ENCODE measurements around the gene ADCYAP1R1.

ADCYAP1R1 gene

DNA sequence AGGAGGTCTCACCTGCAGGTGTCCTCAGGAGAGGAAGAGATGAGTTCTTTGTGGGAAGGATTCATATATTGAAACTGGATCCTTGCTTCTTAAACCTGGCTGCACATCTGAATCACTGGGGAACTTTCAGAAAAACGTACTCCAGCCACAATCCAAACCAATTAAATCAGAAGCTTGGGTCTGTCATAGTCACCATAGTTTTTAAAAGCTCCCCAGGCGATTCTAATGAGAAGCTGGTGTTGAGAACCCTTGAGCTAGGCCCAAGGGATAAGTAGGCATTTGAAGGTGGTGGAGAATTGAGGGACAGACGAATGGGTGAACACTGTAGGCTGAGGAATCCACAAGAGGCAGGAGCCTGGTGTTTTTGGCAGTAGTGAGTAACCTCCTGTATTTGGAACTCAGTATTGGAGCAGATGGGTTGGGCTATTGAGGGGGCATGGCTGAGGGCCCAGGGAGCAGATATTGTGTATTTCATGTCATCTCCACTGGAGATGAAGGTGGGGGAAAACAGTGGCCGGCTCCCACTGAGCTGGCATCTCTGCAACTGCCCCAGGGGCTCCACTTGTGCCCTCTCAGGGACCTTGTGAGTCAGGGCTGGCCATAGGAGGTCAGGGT is 14.5 kb downstream of the ADCYAP1R1 start:
- in situ Hi-C loops (cut with MboI; ENCODE audit: low sequenced_read_pairs): no loop called here

- in situ Hi-C loops (cut with MboI; ENCODE audit: low sequenced_read_pairs): no loop called here
Measured at GRCh38 chr7:31067491-31067890, 15.4 kb downstream of the ADCYAP1R1 start.

DNA sequence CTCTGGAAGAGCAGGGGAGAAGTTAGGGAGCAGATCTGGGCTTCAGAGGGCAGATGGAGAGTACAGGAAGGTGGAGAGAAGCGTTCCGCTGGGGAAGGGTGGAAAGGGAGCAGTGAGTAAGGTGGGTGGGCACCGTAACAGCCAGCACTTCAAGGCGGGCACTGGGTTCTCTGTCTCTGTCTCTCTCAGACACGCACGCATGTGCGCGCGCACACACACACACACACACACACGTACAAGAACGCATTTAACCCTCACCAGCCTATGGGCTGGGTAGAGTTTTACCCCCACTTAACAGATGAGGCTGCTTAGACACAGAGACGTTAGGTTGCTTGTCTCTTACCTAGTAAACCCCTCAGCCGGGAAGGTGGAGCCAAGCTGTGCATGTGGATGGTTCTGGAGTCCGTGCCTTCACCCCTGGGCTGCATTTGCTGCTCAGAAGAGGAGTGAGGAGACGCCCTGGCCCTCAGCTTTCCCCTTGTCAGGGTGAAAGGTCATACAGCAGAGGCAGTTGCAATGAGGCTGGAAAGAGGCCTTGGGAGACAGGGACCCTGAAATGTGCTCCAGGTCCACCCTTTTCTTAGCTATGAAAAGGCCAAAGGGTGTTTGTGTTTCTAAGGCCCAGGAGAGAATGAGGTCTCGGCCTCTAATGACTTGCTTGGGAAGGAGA is 16.0 kb downstream of the ADCYAP1R1 start:
- in situ Hi-C loops (cut with MboI; ENCODE audit: low sequenced_read_pairs): no loop called here

- in situ Hi-C loops (cut with MboI; ENCODE audit: low sequenced_read_pairs): no loop called here
Measured at GRCh38 chr7:31069860-31070555, 17.9 kb downstream of the ADCYAP1R1 start.

DNA sequence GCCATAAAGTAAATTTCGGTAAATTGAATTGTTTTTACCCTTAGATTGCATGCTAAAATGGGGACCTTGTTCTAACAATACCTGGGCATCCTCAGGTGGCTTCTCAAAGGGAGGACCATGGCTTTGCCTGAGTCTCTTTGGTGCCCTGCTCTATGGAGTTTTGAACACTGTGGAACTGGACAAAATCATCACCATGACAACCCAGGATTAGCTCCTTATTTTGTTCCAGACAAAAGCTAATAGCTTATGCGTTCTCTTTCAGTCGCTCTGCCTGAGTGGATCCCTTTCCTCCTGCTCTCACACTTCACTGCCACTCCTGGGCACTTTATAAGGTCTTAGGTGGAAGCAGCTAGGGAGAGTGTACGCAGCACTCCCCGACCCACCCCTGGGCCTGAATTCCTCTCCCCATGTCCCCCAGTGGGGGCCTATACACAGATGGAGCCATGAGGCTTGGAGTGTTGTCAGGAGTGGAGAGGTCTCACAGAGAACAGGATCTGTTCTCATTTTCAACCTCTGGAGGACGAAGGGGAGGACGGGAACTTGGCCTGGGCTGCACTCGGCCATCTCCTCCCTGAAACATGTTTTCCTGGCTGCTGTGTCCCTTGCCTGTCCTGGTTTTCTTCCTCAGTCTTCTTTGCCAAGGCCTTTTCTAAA is 19.0 kb downstream of the ADCYAP1R1 start:
- in situ Hi-C loops (cut with MboI; ENCODE audit: low sequenced_read_pairs): no loop called here

DNA sequence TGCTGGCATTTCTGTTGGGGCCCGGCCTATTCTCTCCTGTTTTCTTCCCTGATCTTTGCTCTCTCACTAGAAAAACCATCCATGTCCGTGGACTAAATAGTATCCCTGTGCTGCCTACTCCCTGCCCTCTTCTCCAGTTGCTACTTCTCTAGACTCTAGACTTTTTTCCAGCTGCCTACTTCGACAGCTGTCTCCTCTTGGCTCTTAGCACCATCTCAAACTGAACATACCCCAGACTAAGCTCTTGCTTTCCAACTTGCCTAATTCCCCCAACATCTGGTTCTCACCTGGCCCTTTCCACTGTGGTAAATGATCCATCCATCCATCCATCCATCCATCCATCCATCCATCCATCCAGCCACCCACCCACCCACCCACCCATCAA is 19.5 kb downstream of the ADCYAP1R1 start:
- in situ Hi-C loops (cut with MboI; ENCODE audit: low sequenced_read_pairs): no loop called here

DNA sequence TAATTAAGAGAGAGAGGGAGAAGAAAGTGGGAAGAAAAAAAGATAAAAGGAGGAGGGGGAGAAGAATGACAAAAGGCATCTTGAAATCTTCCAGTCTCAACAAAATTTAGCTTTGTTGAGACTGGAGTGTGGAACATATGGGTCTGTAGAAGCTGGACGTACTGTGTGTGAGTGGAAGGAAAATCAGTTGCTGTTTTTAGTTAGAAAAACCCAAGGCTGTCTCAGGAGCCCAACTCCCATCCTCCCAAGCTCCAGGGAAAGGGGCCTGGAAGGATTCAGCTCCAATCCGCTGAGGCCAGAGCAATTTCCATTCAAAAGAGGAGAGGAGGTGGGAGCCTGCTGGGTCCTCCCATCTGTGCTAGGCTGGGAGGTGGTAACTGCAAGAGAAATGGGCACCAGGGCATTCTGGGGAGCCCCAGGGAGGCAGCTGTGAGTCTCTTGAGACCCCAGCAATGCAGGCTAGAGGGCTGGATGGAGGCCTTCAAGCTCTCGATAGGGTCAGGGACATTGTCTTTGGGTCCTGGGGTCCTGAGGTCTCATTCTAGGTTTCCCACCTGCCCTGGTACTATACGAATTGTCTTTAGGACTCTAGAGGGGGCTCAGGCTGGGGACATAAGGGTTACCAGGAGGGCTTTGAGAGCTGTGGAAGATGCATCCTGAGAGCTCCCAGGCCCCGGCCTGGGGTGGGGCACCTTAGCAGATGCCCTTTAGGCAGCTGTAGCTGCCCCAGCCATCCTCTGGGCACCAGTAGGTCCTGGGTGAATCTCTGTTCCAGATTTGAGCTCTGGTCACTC is 21.4 kb downstream of the ADCYAP1R1 start:
- in situ Hi-C loops (cut with MboI; ENCODE audit: low sequenced_read_pairs): no loop called here

GRCh38 chr7:31074120-31074383 is 21.9 kb downstream of the ADCYAP1R1 start:
- in situ Hi-C loops (cut with MboI; ENCODE audit: low sequenced_read_pairs): no loop called here

DNA sequence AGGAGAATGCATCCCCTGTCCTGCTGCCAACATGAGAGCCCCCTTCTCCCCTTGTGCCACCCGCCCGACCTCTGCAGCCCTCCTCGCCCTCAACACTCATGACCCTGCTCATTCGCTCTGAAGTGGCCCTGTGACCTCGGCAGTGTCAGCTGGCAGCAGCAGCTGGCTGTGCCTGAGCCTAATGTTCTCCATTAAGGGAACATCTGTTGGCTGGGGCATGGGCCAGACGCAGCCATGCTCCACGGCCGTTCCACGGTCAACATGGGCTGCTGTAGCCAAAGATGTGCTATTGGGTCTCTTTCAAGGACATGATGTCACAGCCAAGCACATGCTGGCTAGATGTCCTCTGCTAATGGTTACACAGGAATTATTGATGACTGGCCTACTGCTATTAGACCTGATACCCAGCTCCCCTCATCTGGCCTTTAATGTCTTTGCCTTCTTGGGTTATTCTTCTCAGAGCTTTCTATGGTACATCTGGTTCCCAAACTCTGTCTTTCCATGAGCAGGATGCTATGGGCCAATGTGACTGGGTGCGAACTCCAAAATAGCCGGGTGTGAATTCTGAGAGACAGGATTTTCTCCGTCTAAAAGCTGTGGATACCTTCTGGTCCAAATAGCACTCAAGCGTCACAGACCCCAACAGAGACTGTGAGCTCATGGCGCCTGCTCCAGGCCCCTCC is 22.4 kb downstream of the ADCYAP1R1 start:
- in situ Hi-C loops (cut with MboI; ENCODE audit: low sequenced_read_pairs): no loop called here

DNA sequence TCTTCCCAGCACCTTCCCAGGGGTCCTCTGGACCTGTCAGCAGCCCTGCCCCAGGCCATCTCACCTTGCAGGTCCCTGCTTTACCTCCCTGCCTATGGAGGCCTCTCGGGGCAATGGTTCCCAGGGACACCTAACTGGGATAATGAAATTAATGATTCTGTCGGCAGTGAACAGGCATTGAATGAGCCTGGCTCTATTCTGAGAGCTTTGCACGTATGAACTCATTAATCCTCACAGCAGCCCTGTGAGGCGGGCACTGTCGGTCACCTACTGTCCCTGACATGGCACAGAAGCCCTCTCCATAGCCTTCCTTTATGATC is 22.9 kb downstream of the ADCYAP1R1 start:
- in situ Hi-C loops (cut with MboI; ENCODE audit: low sequenced_read_pairs): no loop called here

- in situ Hi-C loops (cut with MboI; ENCODE audit: low sequenced_read_pairs): no loop called here
Measured at GRCh38 chr7:31076051-31076450, 23.9 kb downstream of the ADCYAP1R1 start.

DNA sequence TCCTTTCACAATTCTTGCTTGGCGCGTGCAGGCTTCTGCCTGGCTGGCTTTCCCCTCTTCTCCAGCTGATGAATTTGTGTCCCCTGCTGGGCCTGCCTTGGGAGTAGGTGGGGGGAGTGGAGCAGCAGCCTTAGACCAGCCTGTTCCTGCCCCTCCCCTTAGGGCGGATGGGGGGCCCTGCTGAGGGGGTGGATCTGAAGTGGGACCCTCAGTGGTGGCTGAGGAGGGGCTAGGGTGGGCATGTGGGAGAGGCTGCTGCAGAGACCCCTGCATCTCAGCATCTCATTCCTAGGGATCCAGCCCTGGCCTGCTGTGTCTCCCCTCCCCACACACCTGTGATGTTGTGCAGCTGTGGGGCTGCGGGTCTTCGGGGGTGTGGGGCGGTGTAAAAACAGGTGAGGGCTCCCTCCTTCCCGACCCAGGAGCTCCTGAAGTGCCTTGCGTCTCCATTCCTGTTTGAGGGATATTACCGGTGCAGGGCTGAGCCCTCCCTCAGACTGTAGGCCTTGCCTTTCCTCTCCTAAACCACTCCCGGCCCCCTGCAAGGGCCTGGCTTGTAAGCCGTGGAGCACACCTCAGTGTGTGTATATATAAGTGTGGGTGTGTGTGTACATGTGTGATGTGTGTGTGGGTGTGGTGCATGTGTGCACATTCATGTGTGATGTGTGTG is 24.7 kb downstream of the ADCYAP1R1 start:
- in situ Hi-C loops (cut with MboI; ENCODE audit: low sequenced_read_pairs): no loop called here

- in situ Hi-C loops (cut with MboI; ENCODE audit: low sequenced_read_pairs): no loop called here
Measured at GRCh38 chr7:31077484-31078362, 25.6 kb downstream of the ADCYAP1R1 start.

DNA sequence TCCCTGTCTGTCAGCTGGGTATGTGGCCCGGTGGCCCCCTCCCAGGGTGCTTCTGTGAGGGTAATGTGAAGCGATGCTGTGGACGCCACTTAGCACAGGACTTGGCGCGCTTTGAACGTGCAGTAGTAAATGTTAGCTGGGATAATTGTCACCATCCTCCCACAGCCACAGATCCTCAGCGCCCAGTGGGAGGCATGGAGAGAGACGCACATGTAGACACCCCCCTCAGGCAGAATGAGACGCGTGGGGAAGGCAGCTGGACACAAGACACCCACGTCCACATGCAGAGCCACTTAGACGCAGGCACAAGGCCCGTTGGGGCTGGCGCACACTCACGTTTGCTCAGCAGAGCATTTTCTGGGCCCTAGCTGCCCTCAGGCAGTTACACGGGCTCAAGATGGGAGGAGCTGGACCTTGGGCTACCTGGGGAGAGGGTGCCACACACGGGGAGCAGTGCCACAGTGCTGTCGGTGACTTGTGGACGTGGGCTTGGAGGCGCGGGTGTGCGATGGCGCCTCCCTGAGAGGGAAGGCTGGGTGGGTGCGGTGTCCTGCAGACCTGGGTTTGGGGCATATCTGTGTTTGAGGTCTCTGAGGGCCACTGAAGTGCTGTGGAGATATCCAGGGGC is 26.4 kb downstream of the ADCYAP1R1 start:
- in situ Hi-C loops (cut with MboI; ENCODE audit: low sequenced_read_pairs): no loop called here

DNA sequence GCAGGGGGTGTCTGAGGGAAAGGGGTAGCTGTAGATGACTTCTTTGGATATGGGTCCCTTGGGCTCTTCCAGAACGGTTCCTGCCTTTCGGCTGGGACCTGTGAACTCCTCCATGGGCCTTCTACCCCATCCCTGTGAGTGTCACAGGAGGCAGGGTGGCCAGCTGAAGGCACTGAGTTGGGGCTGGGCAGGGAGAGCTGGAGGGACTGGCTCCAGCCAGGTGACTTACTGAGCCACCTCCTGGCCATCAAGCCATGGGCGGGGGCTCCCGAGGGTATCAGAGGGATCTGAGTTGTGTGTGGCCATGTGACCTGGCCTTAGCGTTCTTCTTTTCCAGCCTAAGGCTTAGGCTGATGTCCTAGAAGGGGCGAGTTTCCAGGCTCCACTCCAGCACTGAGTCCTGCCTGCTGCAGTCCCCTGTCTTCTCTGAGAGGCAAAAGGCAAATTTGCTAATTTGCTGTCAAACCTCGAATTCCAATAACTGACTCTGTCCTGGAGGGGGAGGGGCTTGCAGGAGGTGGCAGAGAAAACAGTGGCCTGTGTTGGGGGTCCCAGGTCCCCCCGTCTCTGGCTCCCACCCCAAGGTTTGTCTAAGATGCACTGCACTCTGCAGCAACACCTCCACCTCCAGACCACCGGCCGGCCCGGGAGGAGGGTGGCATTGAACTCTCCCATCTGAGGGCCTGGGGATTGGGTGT is 27.2 kb downstream of the ADCYAP1R1 start:
- in situ Hi-C loops (cut with MboI; ENCODE audit: low sequenced_read_pairs): no loop called here

- in situ Hi-C loops (cut with MboI; ENCODE audit: low sequenced_read_pairs): no loop called here
Measured at GRCh38 chr7:31079824-31080511, 27.9 kb downstream of the ADCYAP1R1 start.

DNA sequence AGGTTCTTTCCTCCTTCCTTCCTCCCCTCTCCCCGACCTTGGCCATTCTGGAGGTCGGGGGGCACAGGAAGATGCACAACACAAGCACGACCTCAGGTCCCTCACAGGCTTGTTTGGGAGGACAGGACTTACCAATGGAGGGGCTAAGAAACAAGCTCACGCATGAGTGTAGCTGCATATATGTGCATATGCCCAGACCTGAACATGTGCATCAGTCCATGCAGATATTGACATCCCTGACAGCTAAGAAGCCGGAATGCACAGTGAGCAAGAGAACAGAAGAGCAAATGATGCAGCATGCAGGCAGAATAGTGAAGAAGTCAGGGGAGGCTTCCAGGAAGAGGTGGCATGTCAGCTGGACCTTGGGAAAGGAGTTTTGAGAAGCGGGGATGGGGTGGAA is 28.7 kb downstream of the ADCYAP1R1 start:
- in situ Hi-C loops (cut with MboI; ENCODE audit: low sequenced_read_pairs): no loop called here

DNA sequence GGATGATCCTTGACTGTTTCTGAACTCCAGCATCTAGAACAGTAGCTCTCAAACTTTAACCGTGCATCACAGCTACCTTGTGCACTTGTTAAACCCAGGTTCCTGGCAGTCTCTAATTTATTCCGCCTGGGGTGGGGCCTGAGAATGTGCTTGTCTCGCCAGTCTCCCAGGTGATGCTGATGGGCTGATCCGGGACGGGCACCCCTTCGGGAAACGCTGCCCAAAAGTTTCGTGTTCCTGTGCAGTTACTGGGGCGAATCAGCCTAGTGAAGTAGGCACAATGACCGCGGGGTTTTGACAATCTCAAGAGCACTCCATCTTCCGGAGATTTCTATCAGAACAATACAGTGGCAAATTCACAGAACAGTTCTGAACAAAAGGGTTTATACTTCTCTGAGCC is 29.9 kb downstream of the ADCYAP1R1 start:
- in situ Hi-C loops (cut with MboI; ENCODE audit: low sequenced_read_pairs): no loop called here

All from HL-60/S4 (cell line).